Measurements from ENCODE around the gene MYO9A.

MYO9A gene

DNA sequence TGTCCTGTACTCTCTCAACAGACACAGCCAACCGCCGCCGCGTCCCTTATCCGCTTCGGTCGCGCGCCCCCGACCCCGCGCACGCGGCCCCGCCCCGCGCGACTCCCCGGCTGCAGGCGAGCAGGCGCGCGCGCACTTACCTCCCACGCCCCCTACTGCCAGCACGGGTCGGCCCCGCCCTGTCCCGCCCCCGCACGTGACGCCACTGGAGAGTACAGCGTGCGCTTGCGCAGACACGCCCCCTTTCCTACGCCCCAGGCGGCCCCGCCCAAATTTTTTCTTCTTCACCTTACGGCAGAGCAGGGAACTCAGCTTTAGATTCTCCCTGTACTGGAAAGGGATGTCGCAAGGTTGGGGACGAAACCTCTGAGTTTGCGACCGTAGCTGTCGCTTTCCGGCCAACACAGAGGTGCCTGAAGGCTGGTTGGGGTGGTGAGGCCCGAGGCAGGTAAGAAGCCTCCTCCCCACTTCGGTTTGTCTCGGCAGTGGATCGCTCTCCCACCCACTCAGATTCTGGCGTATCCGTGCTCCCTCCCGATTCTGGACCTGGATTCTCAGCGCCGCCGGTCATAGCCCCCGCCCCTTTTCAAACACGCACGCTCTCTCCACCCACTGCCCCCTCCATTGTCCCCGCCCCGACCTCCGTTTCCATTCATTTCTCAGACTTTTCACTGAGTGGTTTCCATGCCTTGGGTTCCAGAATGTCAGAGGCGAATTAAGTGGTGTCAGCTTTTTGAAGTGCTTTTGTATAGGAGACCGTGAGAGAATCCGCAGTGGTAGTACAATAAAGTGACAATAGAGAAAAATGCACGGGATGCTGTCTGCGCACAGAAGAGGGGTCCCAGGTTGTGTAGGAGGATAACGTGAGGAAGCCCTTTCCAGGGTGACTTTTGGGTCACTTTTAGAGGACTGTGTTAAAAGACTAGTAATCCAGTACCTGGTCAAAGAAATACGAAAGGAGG is at the start of gene MYO9A, which contains the start of gene SENP8:
Gene MYO9A (minus strand): TSS at position 134 of the 962 bp plus-strand sequence. CDS start 71,587 bp downstream, outside the sequence.
Gene SENP8 (plus strand): TSS at position 387 of the 962 bp plus-strand sequence. CDS start 21,221 bp downstream, outside the sequence.
- DNase-seq = peak; percentile 97

DNA sequence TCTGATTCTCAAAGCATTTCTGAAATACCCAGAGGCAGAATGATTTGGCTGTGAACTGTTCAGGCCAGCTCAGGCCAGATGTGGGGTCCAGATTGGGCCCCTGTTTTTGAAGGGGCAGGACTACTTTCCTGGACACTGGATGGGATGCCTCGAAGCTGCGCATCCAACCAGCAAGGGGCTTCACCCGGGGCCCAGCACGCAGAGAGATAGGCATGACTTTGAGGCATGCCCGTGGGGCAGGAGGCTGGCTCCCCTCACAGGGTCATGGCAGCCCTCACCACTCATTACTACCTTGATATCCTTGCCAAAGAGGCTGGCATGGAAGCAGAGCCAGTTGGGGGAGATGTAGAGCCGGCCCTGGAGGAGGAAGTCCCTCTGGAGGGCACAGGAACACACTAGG is 49.5 kb upstream of the MYO9A start:
- DNase-seq = no peak

DNA sequence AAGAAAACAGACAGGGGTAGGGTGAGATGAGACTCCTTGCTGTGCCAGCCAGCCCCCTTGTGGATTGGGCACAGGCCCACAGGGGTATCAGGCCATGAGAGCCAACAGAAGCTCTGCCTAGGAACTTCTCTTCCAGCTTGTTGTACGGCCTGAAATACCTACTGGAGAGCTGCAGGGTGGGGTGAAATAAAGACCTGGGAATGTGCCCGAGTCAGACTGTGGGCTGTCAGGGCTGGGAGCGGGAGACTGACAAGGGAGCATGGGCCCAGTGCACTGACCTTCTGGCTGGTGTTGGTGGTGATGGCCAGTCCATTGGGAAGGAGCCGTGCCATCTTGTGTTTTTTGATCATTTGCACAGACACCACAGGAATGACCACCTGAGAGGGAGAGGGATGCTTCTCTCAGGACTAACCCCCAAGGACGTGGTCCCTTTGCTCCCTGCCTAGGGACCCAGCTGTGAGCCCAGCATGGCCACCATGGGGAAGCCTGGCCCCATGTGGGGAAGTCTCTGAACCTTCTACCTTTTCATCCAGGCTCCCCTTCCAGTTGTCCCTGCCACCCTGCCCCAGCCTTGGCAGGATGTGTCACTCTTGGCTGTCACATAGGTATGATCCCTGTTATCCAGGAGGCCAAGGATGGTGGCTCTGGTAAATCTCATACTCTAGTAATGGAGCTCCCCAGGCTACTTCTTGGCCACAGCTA is 48.9 kb upstream of the MYO9A start:
- no peak for DNase-seq

DNA sequence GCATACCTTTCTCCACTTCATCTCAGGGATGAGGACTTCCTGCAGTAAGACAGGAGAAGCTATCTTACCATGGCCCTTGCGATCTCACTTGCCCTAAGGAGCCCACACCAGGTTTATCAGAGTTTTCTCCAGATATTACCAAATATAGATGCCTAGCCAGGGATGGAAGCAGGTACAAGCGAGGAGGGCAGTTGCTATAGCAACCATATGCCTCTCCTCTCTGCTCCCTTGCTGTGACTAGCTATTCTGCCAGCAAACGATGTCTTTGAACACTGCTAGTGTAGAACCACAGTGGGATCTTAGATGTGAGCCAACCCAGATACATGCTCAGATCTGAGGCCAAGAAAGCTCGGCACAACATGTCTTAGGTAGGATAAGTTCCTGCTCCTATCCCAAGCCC is 45.8 kb upstream of the MYO9A start:
- DNase-seq = no peak

DNA sequence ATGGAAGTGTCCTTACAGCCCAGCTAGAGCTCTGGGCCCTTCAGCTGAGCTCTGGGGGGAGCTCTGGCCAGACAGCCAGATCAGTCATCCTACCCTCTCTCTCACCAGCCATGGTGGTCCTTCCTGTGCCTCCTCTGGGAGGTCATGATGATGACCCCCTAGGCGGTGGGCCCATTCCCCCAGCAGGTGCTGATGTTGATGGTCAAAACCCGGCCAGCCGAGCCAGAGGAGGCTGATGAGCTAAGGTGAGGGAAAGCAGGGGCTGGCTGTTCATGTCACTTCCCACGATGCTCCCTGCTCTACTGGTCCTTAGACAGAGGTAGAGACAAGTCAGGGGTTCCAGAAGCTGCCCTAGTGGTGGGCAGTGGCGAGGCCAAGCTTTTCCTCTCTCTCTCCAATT is 44.6 kb upstream of the MYO9A start:
- no peak for DNase-seq

DNA sequence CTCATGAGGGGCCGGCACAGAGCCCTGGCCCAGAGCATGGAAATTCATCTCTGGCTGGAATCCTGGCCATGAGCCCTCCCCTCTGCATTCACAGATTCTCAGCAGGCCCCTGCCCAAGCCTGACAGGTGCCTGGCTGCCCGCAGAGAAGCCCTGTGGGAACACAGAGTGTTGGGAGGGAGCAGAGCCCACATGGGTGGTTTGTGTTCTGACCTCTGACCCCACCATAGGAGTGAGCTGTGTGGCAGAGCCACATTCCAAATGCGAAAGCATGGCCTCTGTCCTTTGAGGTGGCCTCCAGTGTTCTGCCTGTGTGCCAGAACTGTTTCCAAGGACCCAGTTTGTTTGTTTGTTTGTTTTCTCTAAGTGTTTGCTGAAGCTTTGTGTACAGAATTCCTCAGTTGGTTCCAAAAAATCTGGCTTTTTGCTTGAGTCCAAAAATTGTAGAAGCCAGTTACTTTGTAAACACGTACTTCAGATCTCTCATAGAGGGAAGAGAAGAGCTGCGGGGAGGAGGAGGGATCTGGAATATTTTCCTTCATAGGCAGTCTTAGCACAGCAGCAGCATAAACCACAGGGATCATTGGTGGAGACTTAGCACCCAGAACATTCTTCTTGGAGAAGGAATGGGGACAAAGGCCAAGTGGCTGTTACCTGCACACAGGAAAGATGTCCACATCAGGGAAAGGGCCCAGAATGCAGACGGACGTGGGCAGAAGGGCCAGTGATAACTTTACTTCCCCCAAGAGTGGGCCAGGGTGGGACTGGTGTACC is 43.6 kb upstream of the MYO9A start:
- no peak for DNase-seq

DNA sequence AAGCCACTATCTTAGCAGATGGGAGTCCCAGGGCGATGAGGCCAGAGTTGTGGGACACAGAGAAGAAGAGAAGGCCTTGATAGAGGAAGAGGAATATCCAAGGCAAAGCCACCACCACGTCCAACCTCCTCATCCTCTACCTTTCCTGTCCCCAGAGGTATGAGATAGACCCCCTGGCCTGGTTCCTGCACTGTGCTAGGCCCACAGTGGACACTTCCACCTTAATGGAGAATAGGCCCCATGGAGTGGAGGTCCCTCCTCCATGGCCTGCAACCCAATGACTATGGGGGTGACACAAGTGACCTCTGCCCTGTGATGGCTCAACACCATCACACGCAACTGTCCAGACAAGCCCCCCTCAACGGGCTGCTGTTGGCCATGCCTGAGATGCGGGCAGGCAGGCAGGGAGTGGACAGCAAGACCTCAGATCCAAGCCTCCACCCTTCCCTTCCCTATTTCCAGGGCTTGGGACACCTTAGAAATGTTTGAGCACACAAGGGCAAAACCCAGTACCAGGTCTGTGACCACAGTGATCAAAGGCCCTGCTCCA is 42.8 kb upstream of the MYO9A start:
- DNase-seq = no peak

GRCh38 chr15:72156928-72157327 is 39.0 kb upstream of the MYO9A start:
- DNase-seq = no peak

DNA sequence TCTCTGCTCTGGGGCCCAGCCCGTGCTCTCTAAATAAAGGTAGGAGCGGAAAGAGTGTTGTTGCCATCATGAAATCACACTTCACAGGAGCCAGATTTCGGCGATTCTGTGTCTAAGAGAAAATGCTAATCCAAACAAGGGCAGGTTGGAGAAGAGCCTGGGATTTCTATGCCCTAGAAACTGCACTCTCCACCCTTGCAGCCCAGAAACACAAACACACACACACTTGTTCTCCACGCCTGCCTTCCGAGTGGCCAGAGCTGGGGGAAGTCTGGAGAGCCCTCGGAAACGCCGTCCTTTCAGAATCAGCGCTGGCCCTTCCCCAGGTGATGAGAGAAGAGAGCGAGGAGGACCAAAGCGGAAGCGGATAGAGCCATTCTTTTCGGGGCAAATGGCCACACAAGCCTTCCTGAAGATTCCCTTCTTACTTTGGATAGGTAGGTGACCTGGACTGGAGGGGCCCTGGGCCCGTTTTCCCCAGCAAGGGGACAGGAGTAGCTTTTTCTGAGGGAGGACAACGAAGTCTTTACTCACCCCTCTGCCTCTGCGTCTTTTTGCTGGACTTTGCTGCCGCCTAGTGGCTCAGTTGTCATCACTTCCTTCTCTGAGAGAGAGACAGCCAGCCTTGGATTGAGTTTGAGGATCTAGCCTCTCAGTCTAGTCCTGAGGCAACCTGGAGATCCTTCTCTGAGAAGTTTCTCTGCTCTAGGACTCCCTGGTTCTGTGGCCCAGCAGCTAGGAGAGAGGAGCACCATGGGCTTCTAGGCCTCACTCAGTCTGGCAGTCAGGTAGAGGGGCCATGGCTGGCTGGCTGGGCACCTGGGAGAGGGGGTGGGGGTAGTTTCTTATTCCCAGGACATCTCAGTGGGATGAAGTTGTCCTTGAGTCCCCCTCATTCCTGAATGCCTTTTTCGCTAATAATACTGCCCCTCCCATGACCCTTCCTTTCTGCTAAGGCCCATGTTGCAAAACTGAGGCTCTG is 38.0 kb upstream of the MYO9A start:
- peak; percentile 78 for DNase-seq

DNA sequence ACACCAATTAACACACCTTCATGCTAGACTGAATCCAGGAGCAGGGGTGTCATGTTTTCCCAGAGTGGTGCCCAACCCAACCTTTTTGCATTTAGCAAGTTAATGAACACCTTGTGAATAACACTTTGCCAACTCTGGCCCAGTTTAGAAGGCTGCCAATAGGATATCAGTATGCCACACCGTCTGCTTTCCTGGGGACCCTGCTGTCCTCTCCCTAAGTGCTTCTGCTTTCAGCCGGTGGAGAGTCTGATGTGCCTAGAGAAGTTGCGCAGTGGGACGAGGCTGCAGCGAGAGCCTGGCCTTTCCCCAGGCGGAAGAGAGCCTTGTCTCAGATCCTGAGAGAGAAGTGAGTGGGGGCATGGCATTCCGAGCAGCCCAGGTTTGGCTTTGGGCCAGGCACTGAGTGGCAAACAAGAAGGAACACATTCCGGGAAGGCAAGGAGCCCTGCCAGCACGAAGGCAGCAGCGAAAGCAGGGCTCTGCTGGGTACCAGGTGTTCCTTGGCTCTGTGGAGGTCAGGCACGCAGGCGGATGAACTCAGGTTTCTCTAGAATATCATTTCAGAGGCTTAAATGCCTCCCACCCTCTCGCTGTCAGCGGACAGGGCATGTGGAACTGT is 37.2 kb upstream of the MYO9A start:
- peak; percentile 15 for DNase-seq

DNA sequence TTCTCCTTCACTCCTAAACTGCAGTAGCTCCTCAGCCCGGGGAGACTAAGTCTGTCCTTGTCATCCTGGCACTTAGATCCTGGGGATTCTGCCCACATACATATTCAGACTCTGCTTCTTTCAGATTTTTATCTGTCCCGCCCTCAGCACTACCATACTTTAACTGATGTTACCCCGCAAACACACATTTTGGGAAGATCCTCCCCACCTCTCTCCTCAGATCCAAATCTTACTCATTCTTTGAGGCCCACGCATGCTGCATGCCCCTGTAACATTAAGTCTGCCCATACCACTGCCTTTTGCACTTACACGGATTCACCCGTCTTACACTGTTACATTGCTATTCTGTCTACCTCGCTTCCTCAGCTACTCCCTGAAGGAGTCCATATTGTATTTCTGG is 36.4 kb upstream of the MYO9A start:
- no peak for DNase-seq

DNA sequence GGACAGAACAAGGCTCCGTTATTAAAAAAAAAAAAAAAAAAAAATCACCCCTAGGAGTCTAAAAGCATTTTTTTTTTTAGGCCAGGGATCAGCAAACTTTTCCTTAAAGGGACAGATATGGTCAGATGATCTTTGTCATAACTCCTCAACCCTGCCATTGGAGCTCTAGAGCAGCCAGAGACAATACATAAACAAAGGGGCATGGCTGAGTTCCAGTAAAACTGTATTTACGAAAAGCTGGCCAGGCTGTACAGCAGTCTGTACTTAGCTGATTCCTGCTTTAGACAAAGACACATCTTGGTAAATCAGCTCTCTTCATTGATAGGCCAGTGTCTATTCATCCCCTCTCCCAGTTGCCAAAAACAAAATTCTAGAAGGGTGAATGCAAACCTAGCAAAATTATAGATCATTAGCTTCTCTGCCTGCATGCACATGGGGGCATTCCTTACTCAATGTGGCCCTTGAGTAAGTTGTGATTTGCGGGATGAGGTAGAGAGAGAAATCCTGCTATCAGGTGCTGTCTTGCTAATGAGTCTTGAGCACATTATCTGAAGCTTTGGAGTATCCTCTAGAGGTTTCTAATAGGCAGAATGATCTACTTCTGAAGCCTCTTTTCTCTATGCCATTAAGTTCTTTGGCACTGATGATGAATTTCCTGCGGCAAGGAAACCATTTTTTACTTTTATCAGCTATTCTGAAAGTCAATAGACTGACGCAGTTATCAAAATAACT is 35.5 kb upstream of the MYO9A start:
- peak; percentile 22 for DNase-seq

DNA sequence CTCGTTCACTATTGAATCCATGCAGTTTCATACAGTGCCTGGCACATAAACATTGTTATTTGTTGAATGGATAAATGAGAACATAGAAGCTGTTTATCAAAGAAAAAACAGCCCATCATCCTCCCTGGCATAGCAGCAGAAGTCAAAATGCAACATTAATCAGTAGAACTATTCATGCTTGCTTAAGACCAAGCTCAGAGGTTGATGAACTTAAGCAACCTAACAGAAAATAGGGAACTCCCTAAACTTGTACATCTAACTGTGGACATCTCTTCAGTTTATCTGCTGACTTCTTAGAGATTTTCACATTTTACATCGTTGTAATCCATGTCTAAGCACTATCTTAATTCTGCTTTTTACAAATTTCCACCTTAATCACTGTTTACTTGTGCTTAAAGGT is 29.5 kb upstream of the MYO9A start:
- DNase-seq = no peak

DNA sequence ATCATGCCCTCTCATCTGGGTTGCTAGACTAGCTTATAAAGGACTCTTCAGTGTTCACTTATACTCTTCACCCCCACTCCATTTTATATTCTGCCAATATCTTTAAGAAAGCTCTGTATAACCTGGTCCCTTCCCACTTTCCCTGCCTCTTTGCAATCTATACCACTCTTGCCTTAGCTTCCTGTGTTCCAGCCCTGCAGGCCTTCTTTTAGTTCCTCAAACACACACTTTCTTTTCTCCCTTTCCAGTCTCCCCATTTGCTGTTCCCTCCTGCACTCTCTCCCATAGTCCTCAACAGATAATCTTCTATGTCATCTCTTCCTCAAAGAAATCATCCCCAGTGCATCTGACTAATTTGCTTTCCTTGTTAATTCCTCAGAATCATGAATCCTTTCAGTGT is 29.0 kb upstream of the MYO9A start:
- DNase-seq = no peak

DNA sequence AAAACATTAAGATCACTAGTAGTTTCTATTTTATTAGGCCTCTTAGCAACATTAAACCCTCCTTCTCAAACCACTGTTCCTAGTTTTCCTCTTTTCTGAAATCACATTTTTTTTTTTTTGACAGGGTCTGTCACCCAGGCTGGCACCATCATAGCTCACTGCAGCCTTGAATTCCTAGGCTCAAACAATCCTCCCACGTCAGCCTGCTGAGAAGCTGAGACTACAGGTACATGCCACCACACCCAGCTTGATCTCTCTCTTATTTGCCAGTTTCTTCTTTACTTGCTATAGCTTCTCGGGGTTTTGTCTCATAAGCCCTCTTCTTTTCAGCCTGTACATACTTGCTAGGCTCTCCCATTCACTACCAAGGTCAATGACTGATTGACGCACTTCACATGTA is 28.3 kb upstream of the MYO9A start:
- no peak for DNase-seq

DNA sequence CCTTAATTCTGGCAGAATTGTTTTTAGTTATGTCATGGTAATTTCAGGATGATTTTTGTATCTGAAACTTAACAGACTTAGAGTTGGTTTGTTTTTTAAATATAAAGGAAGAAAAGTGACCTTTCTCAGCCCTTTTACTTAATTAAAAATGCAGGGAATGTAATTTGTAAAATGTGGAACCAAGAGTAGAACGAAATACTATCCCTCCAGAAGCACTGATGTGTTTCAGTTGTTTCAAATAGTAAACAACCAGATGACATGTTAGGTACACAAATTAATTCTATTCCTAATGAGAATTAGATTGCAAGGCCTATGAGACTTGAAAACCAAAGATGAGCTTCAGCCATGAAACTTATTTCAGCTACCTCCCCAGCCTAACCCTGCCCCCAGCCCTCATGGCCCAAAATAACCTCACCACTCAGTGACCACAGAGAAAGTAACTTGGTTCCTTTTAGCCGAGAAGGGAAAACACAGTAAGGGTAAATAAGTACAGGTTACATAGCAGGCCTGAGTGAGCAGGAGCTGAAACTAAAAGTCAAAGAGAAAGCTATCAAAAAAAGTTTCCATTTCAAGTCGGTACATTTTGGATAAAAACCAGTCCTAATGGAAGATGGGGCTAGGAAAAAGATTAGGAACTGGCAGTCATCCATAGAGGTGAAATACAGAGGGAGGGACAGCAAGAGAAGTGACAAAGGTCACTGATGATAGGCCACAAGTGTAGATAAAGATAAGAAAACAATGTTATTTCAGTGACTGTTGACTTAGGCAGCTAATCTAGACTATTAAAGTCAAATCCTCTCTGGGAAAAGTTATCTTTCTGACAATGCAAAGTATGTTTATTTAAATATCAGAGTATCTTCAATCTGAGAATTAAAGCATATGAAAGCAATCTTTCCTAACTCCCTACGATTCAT is 23.5 kb upstream of the MYO9A start:
- no peak for DNase-seq

- DNase-seq = no peak
Observed at GRCh38 chr15:72140088-72140487, 22.1 kb upstream of the MYO9A start.

GRCh38 chr15:72139667-72140066 is 21.7 kb upstream of the MYO9A start:
- no peak for DNase-seq

Data from NCI-H1436 (cell line).